Motor neuron (in vitro differentiated cells): ENCODE measurements around the gene RTN4R. TPM values are rescaled to one million over a fixed set of nuclear protein-coding genes. Genes with fewer than 3 reads are reported as not detected.

Experiments used
- ATAC-seq, 8 experiments: fragments of 200-7000 bp; cut with Tn5 transposase; replicated peaks in 6 of 8; 2 replicates each; pipeline ENCODE4 v1.8.0; 2021; ENCODE audit warnings: mild to moderate bottlenecking in 8 of 8, moderate library complexity in 8 of 8
- H3K27ac ChIP-seq, 2 donors: fragments of 250-450 bp; sonication (Bioruptor Pico); 2 replicates each; pipeline ENCODE4 v1.9.0; 2021; ENCODE audit warnings: antibody characterized with exemption in 2 of 2, mild to moderate bottlenecking in 2 of 2, moderate library complexity in 1 of 2
- H3K4me1 ChIP-seq, 2 donors: fragments of 250-450 bp; sonication (Bioruptor Pico); replicated peaks in 1 of 2; 2 replicates each; pipeline ENCODE4 v1.6.1; 2021; ENCODE audit warnings: antibody characterized with exemption in 2 of 2, mild to moderate bottlenecking in 2 of 2, moderate library complexity in 1 of 2
- H3K4me3 ChIP-seq, 5 donors: fragments of 250-450 bp; sonication (Bioruptor Pico); 2 replicates each; pipeline ENCODE4 v1.9.0; 2021; ENCODE audit warnings: antibody characterized with exemption in 5 of 5, mild to moderate bottlenecking in 5 of 5, moderate library complexity in 4 of 5
- WGBS, 10 experiments: fragments of 450-650 bp; shearing (Covaris generic); methylation state at CpG; one replicate each; pipeline ENCODE4 v1.0.0; 2022; 5-methylcytosine and 5-hydroxymethylcytosine counted together
- in situ Hi-C, 9 experiments: fragments of 400-800 bp; cut with MboI; loops; one replicate each; pipeline ENCODE4 v1.15.0; 2021; ENCODE audit warnings: low sequenced_read_pairs in 9 of 9, low pct_unique_long_range_greater_than_20kb in 2 of 9; ENCODE audit not compliant: unreplicated experiment in 9 of 9
- total RNA-seq, 8 experiments: library from RNA; unstranded; fragments of 300-600 nt; gene quantifications; 2 replicates each; pipeline versions ENCODE4 v1.2.3 to v1.2.4, GENCODE V29; 2022

Gene RTN4R
- total RNA-seq, 8 experiments from 2014 or later = 1.0 to 17.7 (median 6.3) TPM

GRCh38 chr22:20228055-20228938, 39.8 kb downstream of the RTN4R start:
- WGBS, 10 experiments = 20 to 100% (median 67%) methylated on average over 1 to 7 of the region's 23 CpGs; no CpG with 5 or more reads in 3 of the 10 experiments
- ATAC-seq = no peak
- no peak overlapping the region for H3K4me3 ChIP-seq
- in situ Hi-C loops = no loop called here
- peaks cover 28 to 29% of the 10 kb centered on the region in 2 donors for H3K4me1 ChIP-seq
- H3K27ac ChIP-seq = no peak overlapping the region

DNA sequence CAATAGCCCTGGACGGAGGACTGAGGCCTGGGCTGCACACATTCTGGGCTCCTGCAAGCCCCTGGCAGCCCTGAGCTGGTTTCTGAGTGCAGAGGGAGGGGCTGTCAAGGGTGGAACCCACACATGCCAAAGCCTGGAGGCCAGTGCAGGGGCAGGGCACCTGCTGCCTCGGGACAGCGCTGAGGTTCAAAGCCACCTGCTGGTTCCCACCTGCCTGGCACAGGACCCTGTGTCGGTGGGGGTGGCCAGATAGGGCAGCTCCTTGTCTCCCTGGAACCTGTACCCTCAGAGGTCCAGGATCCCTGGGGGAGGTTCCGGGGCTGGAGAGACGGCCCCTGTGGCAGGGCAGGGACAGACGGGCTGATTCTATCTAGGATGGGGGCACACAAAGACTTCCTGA, 40.8 kb downstream of the RTN4R start:
- no peak overlapping the region for H3K27ac ChIP-seq
- H3K4me1 ChIP-seq = peaks cover 36 to 37% of the 10 kb centered on the region in 2 donors
- H3K4me3 ChIP-seq = no peak overlapping the region
- ATAC-seq = peak in 2 of 8 experiments; percentile 15 to 37
- 89 to 100% methylated on average over 2 to 3 of the region's 7 CpGs; no CpG with 5 or more reads in 8 of the 10 experiments for WGBS, 10 experiments
- in situ Hi-C loops = no loop called here

DNA sequence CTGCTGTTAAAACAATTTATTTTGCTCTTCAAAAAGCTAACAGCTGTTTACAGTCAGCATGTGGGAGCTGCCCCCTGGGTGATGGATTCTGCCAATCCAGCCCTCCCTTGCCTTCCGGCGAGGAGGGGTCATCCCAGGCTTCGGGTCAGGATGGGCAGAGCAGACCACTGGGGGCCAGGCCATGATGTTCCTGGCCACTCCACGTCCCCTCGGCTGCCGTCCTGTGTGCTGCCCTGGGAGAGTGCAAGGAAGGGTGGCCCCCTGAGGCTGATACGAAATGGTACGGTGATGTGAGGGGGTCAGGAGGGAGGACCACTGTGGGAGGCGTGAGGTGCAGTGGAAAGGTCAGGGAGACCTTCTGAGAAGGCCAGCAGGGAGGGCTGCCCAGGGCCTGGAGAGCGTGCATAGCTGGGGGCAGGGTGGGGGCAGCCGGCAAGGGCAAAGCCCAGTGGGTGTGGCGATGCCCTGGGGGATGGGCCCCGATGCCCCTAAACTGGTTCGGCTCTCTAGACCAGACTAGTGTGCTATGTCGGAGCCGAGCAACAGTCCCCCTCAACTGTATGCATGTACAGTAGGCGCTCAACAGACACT, 41.3 kb downstream of the RTN4R start:
- ATAC-seq = no peak
- Histone ChIP-seq H3K27ac (peak overlapping the region in 1 of 2 donors; percentile 27), H3K4me3 (no peak overlapping the region), H3K4me1 (peaks cover 37 to 39% of the 10 kb centered on the region in 2 donors)
- in situ Hi-C loops = no loop called here
- WGBS, 10 experiments = 40 to 73% methylated on average over 1 to 3 of the region's 17 CpGs; no CpG with 5 or more reads in 8 of the 10 experiments

DNA sequence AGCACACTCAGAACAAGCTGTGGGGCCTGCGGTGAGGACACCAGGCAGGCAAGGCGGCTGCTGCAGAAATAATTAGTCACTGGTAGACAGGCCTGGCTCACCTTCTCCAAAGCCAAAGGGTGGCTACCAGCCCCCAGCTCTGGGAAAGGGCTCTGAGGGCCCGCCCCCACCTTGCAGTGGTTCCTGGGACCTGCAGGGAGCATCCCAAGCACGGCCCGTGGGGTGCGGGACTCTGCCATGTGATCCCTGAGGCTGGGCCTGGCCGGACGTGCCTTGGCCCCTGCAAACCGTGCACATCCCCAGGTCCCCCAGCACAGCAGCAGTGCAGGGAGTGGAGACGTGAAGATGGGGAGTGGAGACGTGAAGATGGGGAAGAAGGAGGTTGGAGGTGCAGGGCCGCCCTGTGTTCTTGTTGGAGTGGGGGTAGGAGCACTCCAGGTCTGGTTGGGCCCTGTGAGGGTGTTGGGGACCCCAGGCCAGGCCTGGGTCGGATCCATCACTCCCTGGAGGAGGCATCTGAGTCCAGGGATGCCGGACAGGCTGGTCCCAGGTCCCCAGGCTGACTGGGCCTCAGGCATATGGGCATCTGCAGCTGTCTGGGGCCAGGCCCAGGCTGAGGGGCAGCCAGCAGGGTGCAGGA, 41.9 kb downstream of the RTN4R start:
- 0 to 100% (median 93%) methylated on average over 1 to 3 of the region's 14 CpGs; no CpG with 5 or more reads in 7 of the 10 experiments for WGBS, 10 experiments
- peak in 4 of 8 experiments; percentile 40 to 50 (median 46) for ATAC-seq
- Histone ChIP-seq H3K27ac (peak overlapping the region; percentile 27 to 48), H3K4me1 (peaks cover 37 to 44% of the 10 kb centered on the region in 2 donors), H3K4me3 (no peak overlapping the region)
- in situ Hi-C loops = no loop called here

DNA sequence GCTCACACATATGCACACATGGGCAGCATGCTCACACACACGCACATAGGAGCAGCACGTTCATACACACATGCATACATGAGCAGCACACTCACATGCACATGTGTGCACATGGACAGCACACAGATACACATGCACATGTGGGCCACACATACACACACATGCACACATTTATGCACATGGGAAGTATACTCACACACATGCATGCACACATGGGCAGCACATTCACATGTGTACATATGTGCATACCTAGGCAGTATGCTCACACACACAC, 42.5 kb downstream of the RTN4R start:
- WGBS, 10 experiments = 70 to 100% (median 85%) methylated on average over 1 to 2 of the region's 2 CpGs; no CpG with 5 or more reads in 6 of the 10 experiments
- ATAC-seq = no peak
- no peak overlapping the region for H3K4me3 ChIP-seq
- H3K4me1 ChIP-seq = peaks cover 37 to 47% of the 10 kb centered on the region in 2 donors
- in situ Hi-C loops = no loop called here
- peak overlapping the region in 1 of 2 donors; percentile 26 for H3K27ac ChIP-seq

GRCh38 chr22:20224917-20225692, 43.0 kb downstream of the RTN4R start:
- H3K4me1 ChIP-seq = peaks cover 37 to 49% of the 10 kb centered on the region in 2 donors
- no peak overlapping the region for H3K4me3 ChIP-seq
- no peak overlapping the region for H3K27ac ChIP-seq
- in situ Hi-C loops = no loop called here
- ATAC-seq = no peak
- WGBS, 10 experiments = 58 to 100% (median 84%) methylated on average over 1 to 10 of the region's 18 CpGs; no CpG with 5 or more reads in 2 of the 10 experiments

- Histone ChIP-seq H3K27ac (peak overlapping the region; percentile 2 to 72), H3K4me1 (peaks cover 40 to 53% of the 10 kb centered on the region in 2 donors), H3K4me3 (no peak overlapping the region)
- peak in 5 of 8 experiments; percentile 71 to 87 (median 78) for ATAC-seq
- WGBS, 10 experiments = no CpG with 5 or more reads among the region's 3 CpGs
- in situ Hi-C loops = no loop called here
These were observed 43.9 kb downstream of the RTN4R start for GRCh38 chr22:20224256-20224626.

DNA sequence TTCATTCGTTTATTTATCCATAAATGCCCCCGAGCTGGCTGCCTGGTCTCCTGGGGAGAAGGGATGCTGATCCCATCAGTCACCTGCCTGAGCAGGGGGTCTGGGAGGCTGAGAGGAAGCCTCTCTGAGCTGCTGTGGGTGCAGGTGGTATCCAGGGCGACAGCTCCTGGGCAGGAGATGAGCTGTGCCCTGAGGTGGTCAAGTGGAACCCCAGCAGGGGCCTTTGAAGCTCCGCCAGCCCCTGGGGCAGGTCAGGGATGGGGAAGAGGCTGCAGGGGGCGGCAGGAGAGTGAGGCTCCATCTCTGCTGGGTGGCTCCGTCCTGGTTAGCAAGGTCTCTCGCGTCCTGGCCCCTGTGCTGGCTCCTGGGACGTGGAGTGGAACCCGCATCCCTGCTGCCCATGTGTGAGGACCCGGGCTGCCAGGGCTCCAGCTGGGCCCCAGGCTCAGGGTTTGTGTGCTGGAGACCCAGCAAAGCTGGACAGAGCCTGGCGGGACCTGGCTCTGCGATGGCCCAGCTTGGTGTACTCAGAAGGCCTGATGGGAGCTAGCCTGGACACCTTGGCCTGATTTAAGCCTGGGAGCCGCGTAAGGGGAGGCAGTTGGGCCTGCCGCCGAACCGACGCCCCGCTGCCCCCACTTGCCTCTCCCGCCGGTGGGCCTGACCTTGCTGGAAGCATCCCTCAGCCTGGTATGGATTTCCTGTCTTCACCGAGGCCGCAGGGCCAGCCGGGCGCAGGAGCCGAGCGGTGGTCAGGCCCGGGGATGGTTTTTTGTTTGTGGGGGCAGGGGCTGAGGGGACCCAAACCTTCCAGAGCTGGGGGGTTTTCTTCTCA, 44.5 kb downstream of the RTN4R start:
- in situ Hi-C loops = no loop called here

GRCh38 chr22:20222764-20223420, 45.2 kb downstream of the RTN4R start:
- Histone ChIP-seq H3K27ac (peak overlapping the region; percentile 38 to 72), H3K4me3 (no peak overlapping the region), H3K4me1 (peaks cover 50 to 67% of the 10 kb centered on the region in 2 donors)
- WGBS, 10 experiments = 20 to 100% (median 65%) methylated on average over 1 to 2 of the region's 7 CpGs; no CpG with 5 or more reads in 6 of the 10 experiments
- in situ Hi-C loops = no loop called here
- ATAC-seq = peak in 1 of 8 experiments; percentile 1

More for the DNA sequence above, 44.5 kb downstream of the RTN4R start:
- Histone ChIP-seq H3K4me1 (peaks cover 43 to 59% of the 10 kb centered on the region in 2 donors), H3K4me3 (no peak overlapping the region), H3K27ac (peak overlapping the region; percentile 38 to 72)
- ATAC-seq = peak in 5 of 8 experiments; percentile 3 to 61 (median 14)
- 17 to 87% (median 53%) methylated on average over 1 to 6 of the region's 29 CpGs; no CpG with 5 or more reads in 5 of the 10 experiments for WGBS, 10 experiments

GRCh38 chr22:20221421-20222340, 46.4 kb downstream of the RTN4R start:
- Histone ChIP-seq H3K27ac (no peak overlapping the region), H3K4me1 (peaks cover 43 to 66% of the 10 kb centered on the region in 2 donors), H3K4me3 (no peak overlapping the region)
- in situ Hi-C loops = no loop called here
- WGBS, 10 experiments = 10 to 100% (median 68%) methylated on average over 1 to 10 of the region's 17 CpGs; no CpG with 5 or more reads in 2 of the 10 experiments
- ATAC-seq = no peak

DNA sequence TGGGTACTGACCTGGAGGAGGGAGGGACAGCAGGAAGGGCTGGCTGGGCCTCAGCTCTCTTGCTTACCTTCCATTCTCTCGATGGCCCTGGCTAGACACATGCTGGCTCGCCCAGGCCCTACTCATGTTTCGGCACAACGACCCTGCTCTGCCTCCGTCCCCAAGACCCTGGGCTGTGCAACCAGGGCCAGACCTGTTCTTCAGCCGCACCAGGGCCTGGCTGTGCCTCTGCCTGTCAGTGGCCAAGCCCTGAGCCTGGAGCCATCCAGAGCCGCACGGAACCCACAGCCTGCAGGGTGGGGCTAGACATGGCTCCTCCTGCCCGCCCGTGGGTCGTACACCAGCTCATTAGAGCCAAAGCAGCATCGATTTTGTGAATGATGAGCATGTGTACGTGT, 47.5 kb downstream of the RTN4R start:
- H3K27ac ChIP-seq = no peak overlapping the region
- H3K4me1 ChIP-seq = peaks cover 35 to 56% of the 10 kb centered on the region in 2 donors
- H3K4me3 ChIP-seq = no peak overlapping the region
- 17 to 100% (median 80%) methylated on average over 1 to 8 of the region's 13 CpGs; no CpG with 5 or more reads in 5 of the 10 experiments for WGBS, 10 experiments
- no peak for ATAC-seq
- in situ Hi-C loops = no loop called here
